CD4-positive, alpha-beta T cell treated with Interleukin-12 subunit alpha and Interleukin-12 subunit beta, for 1 hour (primary cell): ENCODE results near the gene HSPA12A.

Experiments
- DNase-seq: peaks from one replicate; pipeline ENCODE4 v3.0.0-alpha.2; 2020

Gene HSPA12A

DNA sequence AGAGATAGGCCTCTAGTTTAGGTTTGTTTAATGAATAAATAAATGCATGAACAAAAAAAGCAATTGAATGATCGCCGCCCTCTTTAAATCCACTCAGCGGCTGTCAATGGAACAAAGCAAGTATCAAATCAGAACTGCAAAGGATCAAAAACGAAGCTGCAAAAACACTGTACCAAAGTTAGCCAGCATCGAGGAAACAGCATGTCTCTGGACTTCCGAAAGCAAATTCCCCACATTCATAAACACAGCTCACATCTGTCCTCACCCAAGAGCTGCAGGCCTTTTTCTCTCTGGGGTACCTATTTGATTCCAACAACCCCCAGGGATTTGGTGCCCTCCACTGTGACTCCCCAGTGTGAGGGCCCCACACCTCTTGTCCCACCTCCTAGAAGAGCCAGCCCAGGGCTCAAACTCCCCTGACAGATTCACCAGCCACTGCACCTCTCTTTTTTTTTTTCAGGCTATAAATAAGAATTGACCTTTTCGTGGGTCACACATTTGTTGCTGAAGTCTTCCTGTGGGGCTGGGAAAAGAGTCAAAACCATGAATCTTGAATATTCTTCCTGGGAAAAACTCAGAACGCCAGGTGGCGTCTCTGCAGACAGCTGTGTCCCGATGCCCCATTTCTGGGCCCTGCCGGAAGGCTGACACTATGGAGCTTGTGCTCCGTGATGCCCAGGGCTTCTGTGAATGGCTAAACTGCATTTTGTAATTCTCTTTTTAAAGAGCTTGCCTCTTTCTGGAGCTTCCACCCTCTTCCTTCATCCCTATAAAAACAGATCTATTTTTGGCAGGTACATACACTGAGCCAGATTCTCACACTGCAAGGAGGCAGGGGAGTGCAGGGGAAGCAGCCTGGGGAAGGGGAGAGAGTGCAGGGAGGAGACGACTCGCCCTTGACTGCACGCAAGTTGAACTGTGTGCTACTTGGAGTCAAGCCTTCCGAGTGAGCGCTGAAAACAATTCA is 51.7 kb downstream of the HSPA12A start:
- DNase-seq = no peak

DNA sequence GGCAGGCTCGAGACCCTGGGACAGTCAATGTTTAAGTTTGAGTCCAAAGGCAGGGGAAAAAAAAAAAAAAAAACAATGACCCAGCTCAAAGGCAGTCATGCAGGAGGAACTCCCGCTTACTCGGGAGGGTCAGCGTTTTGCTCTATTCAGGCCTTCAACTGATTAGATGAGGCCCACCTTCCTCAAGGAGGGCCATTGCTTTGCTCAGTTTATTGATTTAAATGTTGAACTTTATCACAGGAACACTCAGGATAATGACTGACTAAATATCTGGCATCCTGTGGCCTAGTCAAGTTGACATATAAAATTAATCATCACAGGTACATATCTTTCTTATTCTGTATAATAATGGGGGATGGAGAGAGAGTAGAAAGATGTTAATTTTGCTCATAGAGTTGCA is 52.6 kb downstream of the HSPA12A start:
- DNase-seq = no peak

DNA sequence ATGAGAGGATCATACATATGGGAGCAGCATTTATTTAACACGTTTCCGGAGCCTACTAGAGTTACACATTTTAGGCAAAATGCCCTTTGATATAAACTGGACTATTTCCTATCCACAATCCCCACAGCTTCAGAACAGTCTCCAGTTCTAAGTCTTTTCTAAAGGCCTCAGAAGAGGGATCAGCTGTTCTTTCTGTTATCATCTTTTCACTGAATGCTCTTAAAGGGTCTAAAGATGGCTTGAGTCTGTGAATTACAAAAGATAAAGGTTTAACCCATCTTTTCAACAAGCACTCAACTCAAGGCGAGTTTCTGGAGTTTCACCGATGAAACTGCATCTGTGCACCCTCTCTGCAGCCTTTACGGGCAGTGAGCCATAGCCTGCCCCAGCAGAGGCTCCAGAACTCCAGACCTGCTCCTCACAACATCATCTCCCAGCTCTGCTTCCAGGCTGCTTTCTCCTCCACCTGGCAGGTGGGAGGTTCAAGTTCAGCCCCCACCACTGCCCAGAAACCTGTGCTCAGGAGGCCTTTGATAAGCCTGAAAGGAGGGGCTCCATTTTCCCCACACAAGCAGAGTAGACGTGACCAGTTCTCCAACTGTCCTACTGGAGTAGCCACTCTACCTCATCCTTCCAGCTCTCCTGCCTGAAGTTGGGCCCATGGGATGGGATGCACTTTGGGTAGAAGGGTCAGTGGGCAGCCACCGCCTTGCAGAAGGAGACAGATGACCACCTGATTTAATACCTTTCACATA is 53.4 kb downstream of the HSPA12A start:
- DNase-seq = no peak

DNA sequence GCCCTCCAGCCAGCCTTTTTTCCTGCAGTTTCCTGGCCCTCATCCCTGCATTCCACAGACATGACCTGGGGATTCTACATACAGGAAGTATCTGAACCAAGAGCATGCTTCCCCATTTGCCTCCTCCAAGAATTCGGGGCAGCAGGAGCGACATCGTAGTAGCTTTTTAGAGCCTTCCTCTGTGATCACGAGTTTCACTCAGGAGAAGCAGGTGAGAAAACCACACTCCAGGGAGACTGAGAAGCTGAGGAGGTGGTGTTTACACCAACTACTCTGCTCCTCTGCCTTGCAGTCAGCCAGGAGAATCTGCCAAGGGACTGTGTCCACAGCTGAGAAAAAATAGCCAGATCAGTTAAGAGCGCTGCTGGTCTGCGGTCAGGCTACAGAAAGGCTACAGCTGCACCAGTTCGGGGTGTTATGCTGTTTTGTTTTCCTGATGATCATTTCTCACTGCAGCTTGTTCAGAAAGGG is 54.1 kb downstream of the HSPA12A start:
- DNase-seq = no peak

DNA sequence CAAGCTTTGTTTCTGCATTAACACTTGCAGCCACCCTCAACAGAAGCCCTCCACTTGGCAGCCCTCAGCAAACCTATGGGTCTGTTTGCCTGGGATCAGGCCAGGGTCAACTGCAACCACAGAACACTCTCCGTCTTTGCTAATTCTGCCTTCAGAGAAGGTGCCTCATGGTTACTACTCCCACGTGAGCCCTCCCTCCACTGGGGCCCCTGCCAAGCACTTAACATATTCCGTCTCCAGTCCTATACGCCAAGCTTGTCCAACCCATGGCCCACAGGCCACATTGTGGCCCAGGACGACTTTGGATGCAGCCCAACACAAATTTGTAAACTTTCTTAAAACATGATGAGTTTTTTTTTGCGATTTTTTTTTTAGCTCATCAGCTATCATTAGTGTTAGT is 54.7 kb downstream of the HSPA12A start:
- no peak for DNase-seq

DNA sequence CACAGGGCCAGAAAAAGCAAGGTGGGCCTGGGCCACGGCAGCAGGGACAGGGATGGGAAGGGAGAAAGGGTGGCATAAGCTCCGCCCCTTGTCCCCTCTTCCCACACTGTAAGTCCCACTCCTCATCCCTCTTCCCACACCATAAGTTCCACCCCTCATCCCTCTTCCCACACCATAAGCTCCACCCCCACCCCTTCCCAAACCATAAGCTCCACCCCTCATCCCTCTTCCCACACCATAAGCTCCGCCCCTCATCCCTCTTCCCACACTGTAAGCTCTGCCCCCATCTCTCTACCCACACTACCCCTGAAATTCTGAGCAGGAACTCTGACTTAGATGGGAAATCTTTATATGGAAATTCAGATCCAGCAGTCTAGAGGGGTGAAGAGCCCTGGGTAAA is 55.7 kb downstream of the HSPA12A start:
- DNase-seq = no peak

DNA sequence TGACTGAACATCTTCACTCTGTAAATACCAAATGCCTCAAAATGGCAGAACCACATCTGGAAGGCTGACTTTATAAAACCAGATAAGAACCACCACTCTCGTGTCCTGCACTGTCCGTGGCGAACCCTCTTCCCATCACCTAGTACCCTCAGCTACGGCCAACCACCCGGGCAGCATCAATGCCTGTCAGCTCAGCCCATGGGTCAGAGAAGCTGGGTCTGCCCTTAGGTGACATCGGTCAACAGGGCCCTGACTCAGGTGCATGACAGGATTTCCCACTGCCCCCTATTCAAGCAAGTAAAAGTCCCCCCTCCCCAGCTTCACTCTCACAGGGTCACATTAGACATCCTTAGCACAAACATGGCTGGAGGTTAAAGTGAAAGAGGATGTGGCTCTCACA is 56.6 kb downstream of the HSPA12A start:
- DNase-seq = no peak

DNA sequence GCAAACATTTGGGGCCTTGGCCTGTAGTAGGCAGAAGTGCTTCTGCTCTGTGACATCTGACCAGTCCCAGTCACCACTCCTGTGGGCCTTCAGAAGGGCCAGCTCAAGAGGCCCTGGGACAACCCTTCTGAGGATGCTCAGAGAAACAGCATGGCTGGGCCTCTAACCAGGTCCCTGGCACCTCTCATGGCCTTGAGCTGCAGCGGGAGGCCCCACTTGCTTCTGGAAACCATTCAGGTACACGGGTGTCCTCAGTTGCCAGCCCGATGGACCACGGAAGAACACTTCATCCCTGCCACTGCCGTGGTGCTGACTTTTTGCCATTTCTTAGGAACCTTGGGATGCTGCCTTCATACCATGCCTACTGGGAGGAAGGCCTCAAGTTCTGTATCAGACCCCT is 57.6 kb downstream of the HSPA12A start:
- no peak for DNase-seq

DNA sequence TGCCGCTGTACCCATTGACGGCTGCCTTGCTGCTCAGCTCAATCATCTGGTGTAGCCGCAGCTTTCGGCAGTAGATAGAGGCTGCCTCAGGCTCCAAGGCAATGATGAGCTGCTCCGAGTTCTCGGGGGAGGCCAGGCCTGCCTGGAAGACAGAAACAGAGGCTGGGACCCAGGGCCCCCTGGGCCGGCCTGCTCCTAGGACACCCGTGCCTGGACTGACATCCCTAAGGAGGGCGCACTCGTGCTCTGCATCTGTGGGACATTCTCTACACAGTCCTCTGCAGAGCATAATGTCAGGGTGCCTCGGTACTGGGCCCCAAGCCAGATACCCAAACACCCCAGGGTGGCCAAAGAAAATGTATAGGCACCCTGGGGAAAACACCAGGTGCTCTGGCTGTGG is 58.5 kb downstream of the HSPA12A start:
- DNase-seq = no peak

DNA sequence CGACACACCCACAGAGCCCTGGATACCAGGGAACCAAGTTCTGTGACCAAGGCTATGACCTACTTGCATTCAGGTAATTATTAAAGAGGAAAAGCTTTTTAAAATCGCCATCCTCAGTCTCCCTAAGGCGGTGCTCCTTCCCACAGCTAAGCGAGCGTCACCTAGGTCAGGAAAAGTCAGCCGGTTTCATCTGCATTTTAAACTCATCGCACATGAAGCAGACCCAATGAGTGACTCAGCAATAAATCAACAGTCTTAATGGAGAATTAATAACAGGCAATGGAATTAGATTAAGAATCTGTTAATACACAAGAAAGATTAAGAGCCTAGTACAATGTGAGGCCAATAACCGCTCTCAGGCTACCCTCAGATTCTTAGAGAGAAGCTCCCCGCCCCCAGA is 59.2 kb downstream of the HSPA12A start:
- DNase-seq = no peak

DNA sequence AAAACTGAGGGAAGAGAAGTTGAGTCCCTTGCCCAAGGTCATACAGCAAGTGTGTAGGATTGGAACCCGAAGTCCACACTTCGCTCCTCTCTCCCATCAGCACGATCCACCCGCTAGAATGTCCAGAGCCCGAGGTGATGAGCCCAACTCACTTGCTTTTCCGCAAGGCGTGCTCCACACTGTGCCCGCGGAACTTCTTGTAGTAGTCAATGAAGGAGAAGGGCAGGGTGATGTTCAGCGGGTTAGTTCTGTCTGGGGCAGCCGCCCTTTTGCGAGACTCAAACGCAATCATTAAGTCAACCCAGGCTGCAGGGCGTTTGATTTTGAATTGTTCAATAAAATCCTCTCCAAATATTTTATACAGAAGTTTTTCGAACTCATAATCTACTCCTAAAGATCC is 63.0 kb downstream of the HSPA12A start:
- no peak for DNase-seq

DNA sequence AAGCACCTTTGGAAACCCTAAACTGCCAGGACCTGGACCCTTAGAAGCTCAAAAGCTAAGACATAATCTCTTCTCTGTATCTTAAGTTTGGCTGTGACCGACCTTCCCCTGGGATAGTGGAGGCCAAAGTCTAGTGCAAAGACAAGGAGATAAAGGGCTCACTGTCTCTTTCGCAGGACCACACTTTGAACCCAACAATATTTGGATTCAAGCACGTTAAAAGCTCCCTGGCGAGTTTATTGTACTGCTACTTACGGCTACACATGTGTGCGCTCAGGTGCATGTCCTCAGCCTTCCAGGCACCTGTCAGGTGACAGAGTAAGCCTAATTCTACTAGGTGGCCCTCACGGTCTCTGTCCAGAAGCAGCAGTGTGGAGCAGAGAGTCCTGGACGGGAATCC is 65.7 kb downstream of the HSPA12A start:
- no peak for DNase-seq

DNA sequence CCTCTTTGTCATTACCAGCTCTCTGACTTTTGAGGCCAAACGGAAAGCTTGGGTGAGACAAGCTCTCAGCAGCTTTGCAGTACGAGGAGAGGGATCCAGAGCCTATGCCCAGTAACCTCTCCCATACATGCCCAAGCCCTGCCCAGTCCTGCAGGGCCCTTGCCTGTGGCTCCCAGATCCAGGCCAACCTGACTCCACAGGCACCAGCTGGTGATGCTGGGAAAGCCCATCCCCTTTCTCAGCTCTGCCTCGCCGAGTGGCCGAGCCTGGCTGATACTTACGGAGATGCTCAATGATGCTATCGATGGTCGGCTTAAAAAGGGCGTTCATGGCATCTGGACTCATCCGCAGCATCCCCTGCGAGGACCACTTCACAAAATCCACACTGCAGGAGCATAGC is 66.2 kb downstream of the HSPA12A start:
- DNase-seq = no peak

DNA sequence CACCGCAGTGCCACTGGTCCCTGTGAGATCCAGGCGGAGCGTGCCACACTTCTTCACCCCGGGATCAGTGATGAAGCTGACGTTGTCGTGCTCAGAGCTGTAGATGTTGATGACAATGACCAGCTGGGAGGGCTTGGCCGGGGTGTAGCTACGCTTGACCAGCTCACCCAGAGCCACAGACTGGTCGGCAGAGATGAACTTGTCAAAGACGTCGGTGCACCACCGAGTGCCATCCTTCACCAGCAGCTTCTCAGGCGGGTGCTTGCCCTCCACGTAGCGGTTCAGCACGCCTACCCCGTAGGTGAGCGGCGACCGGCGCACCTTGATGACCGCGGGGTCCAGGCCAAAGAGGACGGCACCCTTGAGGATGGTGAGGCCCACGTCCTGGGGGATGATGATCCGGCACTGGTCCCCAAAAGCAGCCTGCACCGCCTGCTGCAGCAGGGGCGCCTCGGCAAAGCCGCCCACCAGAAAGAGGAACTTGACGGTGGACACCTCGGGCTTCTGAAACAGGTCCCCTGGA is 67.4 kb downstream of the HSPA12A start:
- DNase-seq = no peak

DNA sequence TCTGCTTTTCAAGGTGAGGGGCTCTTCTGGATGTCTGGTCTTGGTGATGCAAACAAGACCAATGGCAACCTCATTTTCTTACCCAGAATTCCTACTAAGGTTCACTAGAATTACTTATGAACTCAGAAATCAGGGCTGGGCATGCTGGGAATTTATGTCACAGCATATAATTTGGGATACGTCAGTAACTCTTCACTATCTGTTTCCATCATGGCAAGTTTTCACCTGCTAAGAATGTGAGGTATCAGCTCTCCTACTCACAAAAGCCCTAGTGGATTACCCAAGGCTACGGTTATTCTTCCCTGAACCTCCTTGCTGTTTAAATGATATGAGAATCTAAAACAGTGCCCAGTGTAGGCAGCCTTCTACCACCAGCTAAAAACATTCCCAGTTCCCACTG is 68.5 kb downstream of the HSPA12A start:
- no peak for DNase-seq

DNA sequence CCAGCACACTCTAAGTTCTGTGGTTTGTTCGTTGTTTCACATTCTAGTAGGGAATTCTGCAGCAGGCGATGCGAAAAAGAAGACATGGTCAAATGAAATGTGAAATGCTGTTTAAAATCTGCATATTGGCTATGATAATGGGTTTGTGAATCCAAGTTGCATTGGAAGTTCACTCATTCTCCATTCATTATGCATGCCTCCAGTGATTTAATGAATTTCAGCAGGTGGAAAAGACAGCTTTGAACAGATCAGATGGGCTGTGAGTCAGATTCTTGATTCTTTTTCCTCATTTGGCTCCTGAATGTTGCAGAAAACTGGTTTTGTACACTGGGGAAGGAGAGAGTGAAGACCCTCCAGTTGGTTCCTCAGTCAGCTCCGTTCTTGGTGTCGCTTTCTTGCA is 69.5 kb downstream of the HSPA12A start:
- no peak for DNase-seq

DNA sequence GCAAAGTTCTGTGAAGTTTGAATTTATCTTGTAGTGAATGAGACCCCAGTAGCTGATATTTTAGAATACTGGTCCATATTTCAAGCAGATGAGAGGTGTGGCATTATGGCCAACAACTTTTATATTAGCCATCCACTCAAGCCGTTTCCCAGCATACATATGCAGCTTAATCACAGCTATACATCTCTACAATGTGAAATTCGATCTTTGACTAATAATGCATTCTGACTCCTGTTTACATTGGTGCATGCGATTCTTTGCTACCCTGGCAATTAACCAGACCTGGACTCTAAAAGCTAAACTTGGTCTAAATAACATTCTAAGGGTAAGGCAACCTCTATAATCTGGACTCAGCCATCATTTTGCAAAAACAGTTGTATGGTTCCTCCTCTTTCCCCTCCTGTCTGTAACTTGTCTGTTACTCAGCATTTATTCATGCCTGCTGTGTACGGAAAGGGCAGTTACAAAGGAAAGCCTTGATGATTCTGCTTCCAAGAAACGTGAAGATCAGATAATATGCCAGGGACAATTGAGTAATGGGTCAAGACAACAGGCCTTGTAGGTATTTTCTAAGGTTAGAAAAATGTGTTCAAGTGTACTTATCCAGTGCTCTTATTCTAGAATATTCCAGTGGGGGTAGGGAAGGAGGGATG is 71.0 kb downstream of the HSPA12A start:
- no peak for DNase-seq

DNA sequence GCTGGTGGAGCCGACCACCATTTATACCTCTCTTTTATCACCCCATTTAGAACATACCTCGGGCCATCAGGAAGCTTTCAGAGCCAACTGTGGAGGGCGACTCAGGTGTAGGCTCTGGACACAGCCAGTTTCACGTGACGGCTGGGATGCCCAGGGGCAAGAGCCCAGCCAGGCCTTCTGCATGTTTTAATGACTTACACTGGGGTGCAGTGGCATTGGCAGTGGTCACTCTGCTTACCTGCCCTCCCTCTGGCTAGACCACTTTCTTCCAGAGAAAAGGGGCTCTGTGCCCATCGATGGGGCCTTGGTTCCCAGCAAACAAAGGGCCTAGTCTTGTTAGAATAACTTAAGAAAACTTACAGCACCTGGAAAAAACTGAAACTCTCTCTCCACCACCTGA is 71.7 kb downstream of the HSPA12A start:
- DNase-seq = no peak

DNA sequence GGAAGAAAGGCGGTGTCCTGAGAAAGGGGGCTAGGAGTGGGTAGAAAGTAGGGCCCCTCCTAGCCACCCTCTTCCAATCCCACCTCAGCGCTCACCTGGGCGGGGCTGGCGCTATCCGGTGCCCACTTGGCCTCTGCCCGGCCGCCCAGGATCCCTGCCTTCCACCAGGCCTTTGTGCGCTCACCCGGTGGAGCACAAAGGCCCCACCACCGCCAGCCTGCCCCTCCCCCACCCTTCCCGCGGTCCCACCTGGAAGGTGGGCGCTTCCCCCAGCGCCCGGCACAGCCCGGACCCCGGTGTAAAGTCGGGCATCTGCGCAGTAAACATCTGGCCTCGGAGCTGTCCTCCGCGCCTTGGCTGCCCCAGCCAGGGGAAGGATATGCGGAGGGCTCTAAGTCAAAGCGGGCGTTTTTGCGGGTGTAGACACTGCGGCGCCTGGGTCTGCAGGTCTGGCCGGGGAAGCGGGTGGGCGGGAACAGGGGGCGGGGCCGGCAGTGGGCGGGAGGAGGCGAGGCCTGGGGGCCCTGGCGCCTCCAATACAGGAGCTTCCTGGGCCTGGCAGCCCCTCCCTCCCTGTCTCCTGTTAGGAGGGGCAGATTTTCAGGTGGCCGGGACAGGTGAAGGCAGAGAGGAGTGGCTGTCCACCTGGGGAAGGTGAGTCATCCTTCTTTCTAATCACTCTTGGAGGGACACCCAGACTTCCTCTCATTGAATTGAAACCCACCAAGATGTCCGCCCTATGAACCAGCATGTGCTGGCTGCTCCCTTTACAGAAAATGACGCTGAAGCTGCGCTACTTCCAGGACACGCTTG is 72.3 kb downstream of the HSPA12A start:
- no peak for DNase-seq

DNA sequence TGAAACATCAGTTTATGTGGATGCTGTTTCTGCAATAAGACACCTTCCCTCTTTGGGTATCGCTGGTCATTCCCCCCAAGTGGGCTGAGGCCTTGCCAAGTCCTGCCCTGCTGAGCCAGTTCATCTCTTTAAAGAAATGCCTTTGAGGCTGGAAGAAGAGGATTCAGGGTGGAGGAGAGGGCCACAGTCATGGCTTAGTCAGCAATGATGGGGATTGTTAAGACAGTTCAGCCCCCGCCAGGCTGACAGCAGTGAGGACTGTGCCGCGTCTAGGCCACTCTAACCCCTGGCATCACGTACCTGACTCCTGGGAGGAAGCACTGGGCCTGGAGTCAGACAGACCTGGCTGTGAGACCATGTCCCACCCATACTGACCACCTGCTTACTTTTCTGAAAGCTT is 73.3 kb downstream of the HSPA12A start:
- DNase-seq = no peak

DNA sequence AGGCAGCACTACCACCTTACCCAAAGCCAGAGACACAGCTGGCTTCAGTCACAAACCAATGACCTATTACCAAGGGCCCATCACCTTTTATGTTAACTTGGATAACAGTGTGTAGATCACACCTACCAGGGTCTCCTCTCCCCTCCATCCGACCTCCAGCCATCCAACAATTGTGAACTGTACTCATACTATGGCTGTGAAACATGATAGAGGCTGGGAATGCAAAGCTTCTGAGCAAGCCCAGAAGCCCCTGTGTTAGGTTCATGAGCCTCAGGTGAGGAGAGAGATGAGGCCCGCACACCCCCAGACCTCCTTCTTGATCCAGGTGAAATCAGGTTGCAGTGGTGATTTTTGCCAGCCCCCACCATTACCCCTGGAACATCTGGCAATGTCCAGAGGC is 73.9 kb downstream of the HSPA12A start:
- DNase-seq = no peak

DNA sequence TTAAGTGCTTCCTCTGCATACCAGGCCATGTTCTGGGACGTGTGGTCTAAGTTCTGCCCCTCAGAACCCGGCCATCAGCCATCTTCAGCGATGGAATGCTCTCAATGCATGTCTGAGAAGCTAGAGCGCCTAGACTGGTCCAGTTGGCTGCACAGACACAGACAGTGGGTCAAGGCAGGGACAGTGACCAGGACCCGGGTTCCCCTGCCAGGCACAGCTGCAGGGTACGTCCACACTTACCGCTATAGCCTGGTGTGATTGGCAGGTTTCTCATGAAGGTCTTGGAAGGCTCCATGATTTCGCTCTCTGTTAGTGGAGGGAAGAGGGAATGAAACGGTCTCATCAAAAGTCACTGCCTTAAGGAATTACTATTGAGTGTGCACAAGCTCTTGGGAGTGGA is 74.3 kb downstream of the HSPA12A start:
- no peak for DNase-seq

DNA sequence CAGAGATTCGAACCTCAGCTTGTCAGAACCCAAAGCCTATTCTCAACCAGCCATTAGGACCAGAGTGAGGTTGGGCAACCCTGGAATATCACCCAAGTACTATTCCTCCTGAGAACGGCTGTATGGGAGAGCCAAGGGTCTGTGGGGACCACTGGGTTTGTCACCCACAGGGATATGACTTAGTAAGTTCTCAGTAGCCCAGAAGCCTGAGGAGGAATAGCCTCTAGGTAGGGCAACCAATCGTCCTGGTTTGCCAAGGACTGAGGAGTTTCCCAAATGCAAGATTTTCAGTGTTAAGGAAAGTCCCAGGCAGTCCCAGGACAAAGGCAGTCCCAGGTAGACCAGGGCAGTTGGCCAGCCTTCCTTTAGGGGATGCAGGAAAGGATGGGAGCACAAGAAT is 74.9 kb downstream of the HSPA12A start:
- no peak for DNase-seq
